ENCODE data around the gene TNPO1.

The TNPO1 gene

GRCh38 chr5:72955143-72955767, 138.8 kb downstream of the TNPO1 start:
- no peak for DNase-seq (ENCODE audit: low read depth, low spot score)
- peak overlapping the region; percentile 57 for H3K4me3 ChIP-seq (ENCODE audit: low read length)

DNA sequence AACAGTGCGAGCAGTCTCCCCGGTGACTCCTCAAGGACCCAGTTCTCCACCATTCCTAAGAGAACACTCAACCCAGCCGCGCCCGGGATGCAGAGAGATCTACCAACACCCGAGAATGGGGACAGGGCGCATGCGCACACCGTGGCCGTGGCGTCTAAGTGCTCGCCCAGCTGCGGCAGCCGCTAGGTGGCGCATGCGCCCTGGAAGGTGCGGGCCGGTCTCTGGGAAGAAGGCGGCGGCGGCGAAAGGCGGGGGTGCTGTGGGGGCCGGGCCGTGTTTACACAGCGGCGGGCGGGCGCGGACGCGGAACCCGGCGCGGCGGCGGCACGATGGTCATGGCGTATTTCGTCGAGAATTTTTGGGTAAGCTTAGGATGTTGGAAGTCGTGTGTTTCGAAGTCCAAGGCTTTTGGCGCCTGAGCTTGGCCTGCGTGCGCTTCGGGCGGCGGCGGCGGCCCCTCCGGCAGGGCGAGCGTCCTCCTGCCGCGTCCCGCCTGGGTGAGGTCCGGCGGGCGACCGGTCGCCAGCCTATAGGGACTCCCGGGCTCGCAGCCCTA, 139.4 kb downstream of the TNPO1 start, which contains the start of gene FCHO2:
Gene FCHO2 (plus strand): TSS at position 274 of the 556 bp plus-strand sequence. CDS start 56 bp downstream, at position 330.
- peak; percentile 80 for DNase-seq (ENCODE audit: low read depth, low spot score)
- peak within 1 kb of the TSS; percentile 57 for H3K4me3 ChIP-seq (ENCODE audit: low read length)

GRCh38 chr5:72956324-72957140, 140.1 kb downstream of the TNPO1 start:
- DNase-seq (ENCODE audit: low read depth, low spot score), result no peak
- H3K4me3 ChIP-seq (ENCODE audit: low read length), result peak overlapping the region; percentile 57

DNA sequence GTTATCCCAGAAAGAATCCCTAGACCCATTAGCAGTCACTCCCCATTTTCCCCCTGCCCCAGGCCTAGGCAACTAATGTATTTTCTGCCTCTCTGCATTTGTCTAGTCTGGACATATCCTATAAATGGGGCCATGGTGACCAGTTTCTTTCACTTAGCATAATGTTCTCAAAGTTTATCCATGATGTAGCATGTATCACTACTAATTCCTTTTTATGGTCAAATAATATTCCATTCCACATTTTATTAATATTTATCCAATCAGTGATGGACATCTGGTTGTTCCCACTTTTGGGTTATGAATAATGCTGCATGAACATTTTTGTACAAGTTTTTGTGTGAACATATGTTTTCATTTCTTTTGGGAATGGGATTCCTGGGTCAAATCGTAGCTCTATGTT, 140.9 kb downstream of the TNPO1 start:
- H3K4me3 ChIP-seq (ENCODE audit: low read length), result no peak overlapping the region
- DNase-seq (ENCODE audit: low read depth, low spot score), result no peak

GRCh38 chr5:72959257-72959656, 142.8 kb downstream of the TNPO1 start:
- no peak overlapping the region for H3K4me3 ChIP-seq (ENCODE audit: low read length)

More at GRCh38 chr5:72959257-72959656, 142.8 kb downstream of the TNPO1 start:
- no peak for DNase-seq (ENCODE audit: low read depth, low spot score)

All from Jurkat, Clone E6-1 (cell line).